Activated CD8-positive, alpha-beta memory T cell treated with anti-CD3 and anti-CD28 coated beads for 48 hours (primary cell): ENCODE results near the gene SEPHS1.
A peak's percentile ranks its signal among the peaks of the same experiment; 100 is the strongest.
"Not testable (repeated sequence)": the region's sequence is repeated elsewhere in the genome, so short reads cannot be mapped to it uniquely, and the experiment has no call there.

Experiments
- DNase-seq, 3 experiments: peaks; one replicate each; pipeline ENCODE4 v3.0.0-alpha.2; 2020; ENCODE audit warnings: low read depth in 2 of 3, low spot score in 2 of 3

Gene SEPHS1

DNA sequence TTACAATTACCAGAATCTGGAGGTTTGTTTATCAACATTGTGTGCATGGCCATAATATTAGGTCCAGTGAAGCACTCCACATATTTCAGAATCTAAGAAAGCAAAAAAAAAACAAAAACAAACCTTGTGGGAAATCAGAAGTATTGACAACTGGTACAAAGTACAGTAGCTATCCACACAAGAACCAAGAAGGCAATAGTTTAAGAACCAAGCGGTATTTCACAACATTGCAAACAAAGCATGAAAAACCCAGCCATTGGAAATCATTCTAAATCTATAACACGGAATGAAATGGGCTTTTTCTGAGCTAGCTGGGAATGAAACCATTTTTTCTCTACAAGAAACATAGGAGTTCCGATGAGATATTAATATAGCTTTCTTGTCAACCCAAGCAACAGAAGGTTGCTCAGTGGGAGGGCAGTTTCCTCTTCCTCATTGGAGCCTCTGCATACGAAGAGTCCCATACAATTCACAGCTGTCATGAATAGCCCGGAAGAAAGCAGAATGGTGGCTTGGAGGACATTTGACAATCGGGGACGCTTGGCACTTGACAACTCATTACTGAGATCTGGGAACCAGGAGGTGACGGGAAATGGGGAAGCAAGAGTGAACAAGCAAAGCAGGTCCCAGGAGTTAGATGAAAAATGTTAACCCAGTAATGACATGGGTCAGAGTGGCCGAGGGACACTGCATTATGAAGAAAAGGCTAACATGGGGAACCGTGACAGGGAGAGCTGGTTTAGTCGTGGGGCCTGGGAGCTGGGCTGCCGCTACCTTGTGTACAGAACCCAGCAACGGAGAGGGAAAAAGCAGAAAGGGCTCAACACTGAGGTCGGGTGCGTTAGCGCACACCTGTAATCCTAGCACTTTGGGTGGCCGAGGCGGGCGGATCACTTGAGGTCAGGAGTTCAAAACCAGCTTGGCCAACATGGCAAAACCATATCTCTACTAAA is 56.0 kb downstream of the SEPHS1 start:
- no peak for DNase-seq

DNA sequence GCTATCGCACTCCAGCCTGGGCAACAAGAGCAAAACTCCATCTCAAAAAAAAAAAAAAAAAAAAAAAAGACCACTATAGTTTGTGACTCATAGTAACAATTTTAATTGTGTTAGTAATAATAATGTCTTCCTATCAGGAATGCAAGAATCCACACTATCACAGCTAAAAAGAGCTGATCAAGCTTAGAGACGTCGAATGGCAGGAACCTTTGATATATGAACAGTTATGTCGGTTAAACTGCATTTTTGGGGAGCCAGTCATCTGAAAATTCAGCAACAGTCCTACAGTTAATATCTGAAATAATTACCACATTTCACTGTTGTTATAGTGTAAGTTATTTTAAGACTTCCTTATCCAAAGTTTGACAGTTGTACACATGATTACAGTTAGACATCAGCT is 57.0 kb downstream of the SEPHS1 start:
- no peak for DNase-seq

DNA sequence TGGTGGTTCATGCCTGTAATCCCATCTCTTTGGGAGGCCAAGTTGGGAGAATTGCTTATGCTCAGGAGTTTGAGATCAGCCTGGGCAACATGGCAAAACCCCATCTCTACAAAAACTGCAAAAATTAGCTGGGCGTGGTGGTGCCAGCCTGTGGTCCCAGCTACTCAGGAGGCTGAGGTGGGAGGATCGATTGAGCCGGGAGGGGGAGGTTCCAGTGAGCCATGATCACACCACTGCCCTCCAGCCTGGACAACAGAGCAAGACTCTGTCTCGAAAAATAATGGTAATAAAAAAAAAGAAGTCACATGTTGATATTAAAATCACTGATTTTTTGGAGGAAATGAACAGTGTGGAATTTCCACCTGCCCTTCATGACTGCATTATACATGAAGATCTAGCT is 64.0 kb downstream of the SEPHS1 start:
- no peak for DNase-seq

DNA sequence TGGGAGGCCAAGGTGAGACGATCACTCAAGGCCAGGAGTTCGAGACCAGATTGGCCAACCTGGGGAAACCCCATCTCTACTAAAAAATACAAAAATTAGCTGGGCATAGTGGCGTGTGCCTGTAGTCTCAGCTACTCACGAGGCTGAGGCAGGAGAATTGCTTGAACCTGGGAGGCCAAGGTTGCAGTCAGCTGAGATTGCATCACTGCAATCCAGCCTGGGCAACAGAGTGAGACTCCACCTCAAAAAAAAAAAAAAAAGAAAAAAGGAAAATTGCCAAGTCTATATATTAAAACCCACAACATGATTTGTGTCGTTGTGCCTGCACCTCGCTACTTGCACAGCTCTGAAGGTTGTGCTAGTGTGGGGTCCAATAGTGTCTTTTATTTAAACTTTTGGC is 65.7 kb downstream of the SEPHS1 start:
- DNase-seq, result not testable (repeated sequence)

DNA sequence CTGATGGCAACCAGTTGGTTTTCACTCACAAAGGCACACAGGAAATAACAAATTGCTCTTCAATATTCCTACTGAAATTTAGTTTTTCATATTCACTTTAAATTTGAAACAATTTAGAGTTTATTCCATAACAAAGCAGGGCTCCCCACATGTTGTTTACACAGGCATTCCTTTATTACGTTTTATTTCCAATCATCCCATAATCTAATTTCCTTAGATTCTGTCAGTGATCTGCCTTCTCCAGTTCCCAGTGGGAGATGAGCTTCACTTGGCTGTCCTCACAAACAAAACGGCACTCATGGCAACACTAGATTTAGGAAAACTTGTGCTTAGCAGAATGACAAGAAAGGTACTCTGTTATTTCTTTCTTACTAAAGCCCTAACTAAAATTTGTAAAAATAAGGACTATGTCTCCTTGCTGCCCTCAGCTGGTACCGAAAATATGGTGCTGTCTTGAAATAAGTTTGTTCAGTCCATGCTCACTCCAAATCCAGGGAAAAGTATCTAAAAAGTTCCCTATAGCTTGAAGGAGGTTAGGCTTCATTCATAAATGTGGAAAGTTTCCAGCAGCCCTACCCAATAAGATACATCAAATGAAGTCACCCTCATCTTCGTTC is 71.2 kb downstream of the SEPHS1 start:
- no peak for DNase-seq

DNA sequence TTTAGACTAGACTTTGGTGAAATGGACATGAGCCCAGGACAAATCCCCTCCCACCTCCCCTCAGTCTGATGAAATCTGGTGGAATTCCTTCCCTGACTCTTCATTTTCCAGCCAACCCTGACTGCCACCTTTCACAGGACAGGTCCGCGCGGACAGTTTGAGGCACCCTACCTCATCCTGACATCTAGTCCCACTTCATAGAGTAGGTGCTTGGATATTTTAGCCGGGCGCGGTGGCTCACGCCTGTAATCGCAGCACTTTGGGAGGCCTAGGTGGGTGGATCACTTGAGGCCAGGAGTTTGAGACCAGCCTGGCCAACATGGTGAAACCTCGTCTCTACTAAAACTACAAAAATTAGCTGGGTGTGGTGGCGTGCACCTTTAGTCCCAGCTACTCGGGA is 71.9 kb downstream of the SEPHS1 start:
- DNase-seq, result not testable (repeated sequence)

DNA sequence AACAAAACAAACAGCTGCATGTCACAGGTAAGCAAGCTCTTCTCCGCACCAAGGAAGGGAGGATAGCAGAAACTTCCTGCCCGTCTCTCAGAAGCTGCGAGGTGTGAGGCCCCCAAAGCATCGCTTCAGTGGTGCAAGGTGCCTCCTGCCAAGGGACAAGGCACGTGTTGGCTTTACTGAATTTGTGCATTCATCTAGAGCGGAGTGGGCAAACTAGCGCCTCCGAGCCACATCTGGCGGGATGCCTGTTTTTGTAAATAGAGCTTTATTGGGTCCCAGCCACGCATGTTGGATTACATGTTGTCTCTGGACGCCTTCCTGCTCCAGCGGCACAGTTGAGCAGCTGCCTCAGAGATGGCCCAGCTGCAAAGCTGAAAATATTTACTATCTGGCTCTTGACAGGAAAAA is 75.9 kb downstream of the SEPHS1 start:
- no peak for DNase-seq

DNA sequence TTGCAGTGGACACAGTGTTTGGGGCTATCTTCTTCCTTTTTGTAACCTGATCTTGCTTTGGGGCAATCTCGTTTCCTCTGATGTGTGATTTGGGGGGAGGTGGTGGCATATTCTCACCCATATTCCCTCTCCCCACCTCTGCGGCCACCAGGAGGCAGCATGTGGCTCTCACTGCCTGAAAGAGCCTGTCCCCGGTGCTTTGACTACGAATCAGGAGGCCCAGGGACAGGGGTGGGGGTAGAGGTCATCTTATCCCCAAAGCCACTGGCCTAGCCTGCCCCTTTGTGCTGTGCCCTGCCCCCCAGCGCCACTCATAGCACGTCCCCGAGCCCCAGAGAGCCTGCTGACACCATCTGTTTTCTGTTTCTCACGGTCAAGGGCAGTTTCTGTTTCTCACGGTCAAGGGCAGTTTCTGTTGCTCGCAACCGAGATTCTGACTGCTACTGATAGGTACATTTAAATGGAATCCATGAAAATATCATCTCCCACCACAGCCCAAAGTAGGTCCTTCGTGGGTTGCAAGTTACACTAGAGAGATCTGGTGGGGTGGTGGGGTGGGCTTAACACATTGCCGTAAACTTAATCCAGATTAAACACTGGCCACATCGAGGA is 76.4 kb downstream of the SEPHS1 start:
- DNase-seq, result peak in 2 of 3 experiments; percentile 3 to 12

DNA sequence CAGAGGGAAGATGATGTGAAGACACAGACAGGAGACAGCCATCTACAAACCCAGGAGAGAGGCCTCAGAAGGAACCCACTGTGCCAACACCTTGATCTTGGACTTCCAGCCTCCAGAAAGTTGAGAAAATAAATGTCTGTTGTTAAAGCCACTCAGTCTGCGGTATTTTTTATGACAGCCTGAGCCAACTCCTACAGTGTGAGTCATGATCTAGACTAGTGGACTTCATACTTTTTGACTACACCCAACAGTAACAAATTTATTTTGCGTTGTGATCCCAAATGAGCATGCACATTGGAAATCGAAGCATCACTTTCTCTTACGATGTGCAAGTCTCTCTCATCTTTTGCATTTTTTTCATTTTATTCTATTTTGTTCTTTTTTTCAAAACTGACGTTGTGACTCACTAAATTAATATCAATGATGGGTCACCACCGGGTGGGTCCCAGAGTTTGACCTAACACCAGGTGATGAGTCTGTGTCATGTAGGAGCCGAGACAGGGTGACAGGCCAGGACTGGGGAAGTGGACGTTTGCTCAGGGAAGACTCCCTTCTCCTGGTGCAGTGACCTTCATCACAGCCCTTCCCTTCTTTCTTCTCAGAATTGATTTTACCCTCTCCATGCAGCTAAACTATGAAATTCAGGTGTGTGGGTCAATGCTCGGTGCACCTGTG is 77.1 kb downstream of the SEPHS1 start:
- no peak for DNase-seq

DNA sequence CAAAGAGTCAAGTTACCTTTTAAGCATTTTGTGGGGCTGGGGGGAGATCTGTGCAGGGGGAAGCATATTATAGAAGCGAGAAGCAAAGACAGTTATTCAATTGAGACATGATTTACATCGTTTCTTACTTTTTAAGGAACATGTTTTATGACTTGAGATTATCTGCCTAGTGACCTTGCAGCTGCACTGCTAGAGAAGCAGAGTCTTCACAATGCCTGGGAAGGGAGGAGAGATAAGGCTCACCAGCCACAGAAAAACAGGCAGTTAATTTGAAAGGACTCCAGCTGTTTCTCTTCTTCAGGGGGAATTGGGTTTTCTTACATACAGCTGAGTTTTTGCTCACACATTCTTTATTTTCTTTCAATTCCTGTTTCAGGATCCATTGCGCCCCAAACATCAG is 79.3 kb downstream of the SEPHS1 start:
- DNase-seq, result no peak

DNA sequence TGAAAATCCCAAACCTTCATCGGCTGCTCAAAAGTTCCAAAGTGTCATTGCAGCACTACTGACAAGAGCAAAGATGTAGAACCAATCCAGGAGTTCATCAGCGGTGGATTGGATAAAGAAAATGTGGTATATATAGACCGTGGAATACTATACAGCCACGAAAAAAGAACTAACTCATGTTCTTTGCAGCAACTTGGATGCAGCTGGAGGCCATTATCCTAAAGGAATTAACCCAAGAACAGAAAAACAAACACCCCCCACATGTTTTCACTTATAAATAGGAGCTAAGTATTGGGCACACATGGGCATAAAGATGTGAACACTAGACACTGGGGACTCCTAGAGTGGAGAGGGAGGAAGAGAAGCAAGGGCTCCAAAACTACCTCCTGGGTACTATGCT is 79.8 kb downstream of the SEPHS1 start:
- DNase-seq, result no peak
